A673 (cell line): ENCODE data around the gene EML1.

Experiments
- CTCF ChIP-seq: fragments of 300-800, 200-600 bp; sonication (generic); conservative IDR thresholded peaks from 2 replicates; pipeline ENCODE4 v1.5.1; 2017; ENCODE audit warnings: low read depth, mild to moderate bottlenecking, antibody characterized with exemption, low read length, moderate library complexity, mixed read lengths
- EZH2 ChIP-seq: fragments of 200-600 bp; sonication (generic); IDR thresholded peaks from 2 replicates; pipeline ENCODE4 v1.6.1; 2017; ENCODE audit warnings: borderline replicate concordance, low read depth, mild to moderate bottlenecking, mixed read lengths, antibody characterized with exemption, low read length; ENCODE audit not compliant: poor library complexity, severe bottlenecking

GRCh38 chr14:99816217-99816616, 23.0 kb downstream of the EML1 start:
- no peak for TF ChIP-seq CTCF
- no peak for TF ChIP-seq EZH2
